Mammary epithelial cell (primary cell): ENCODE results near the gene BCR.

ENCODE experiments used
- EZH2 ChIP-seq: IDR thresholded peaks from 2 replicates; pipeline ENCODE4 v1.6.1; 2012; ENCODE audit warnings: low read length, inconsistent platforms, borderline replicate concordance
- TF ChIP-seq, protein P1 (sequence below), 2 donors: IDR thresholded peaks in 1 of 2; conservative IDR thresholded peaks in 1 of 2; 2 replicates each; pipeline ENCODE4 v1.5.1; 2011 to 2012; ENCODE audit warnings: inconsistent platforms in 2 of 2, low read length in 2 of 2, mild to moderate bottlenecking in 2 of 2, control low read depth in 1 of 2, low read depth in 1 of 2; ENCODE audit not compliant: insufficient read depth in 1 of 2; ENCODE audit errors: extremely low read depth in 1 of 2

GRCh38 chr22:23357053-23357452, 176.7 kb downstream of the BCR start:
- no peak for TF ChIP-seq EZH2
- TF ChIP-seq, protein P1, sequence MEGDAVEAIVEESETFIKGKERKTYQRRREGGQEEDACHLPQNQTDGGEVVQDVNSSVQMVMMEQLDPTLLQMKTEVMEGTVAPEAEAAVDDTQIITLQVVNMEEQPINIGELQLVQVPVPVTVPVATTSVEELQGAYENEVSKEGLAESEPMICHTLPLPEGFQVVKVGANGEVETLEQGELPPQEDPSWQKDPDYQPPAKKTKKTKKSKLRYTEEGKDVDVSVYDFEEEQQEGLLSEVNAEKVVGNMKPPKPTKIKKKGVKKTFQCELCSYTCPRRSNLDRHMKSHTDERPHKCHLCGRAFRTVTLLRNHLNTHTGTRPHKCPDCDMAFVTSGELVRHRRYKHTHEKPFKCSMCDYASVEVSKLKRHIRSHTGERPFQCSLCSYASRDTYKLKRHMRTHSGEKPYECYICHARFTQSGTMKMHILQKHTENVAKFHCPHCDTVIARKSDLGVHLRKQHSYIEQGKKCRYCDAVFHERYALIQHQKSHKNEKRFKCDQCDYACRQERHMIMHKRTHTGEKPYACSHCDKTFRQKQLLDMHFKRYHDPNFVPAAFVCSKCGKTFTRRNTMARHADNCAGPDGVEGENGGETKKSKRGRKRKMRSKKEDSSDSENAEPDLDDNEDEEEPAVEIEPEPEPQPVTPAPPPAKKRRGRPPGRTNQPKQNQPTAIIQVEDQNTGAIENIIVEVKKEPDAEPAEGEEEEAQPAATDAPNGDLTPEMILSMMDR (conservative IDR thresholded peaks at IDR 0.05 in 1 of 2, IDR thresholded peaks at IDR 0.05 in 1 of 2; ENCODE audit: extremely low read depth in 1 of 2, insufficient read depth in 1 of 2, low read depth in 1 of 2, low read length in 2 of 2) = no peak
